NCI-H2107 treated with DMSO at 0.1 percent for 48 hours (cell line): Measurements from ENCODE around the gene MRPL51.
A peak's percentile ranks its signal among the peaks of the same experiment; 100 is the strongest.
"Not testable (repeated sequence)": the region's sequence is repeated elsewhere in the genome, so short reads cannot be mapped to it uniquely, and the experiment has no call there.

ENCODE experiments used
- DNase-seq: peaks from one replicate; lab custom pipeline; 2025; ENCODE audit not compliant: unreplicated experiment; lab: John Stamatoyannopoulos, UW

The MRPL51 gene

GRCh38 chr12:6489449-6489848, 3.6 kb downstream of the MRPL51 start:
- no peak for DNase-seq

- no peak for DNase-seq
These were observed 4.8 kb downstream of the MRPL51 start for GRCh38 chr12:6488240-6488639.

GRCh38 chr12:6478416-6478815, 14.6 kb downstream of the MRPL51 start:
- no peak for DNase-seq

GRCh38 chr12:6477601-6478377, 15.3 kb downstream of the MRPL51 start:
- not testable (repeated sequence) for DNase-seq

- no peak for DNase-seq
These were observed 16.6 kb downstream of the MRPL51 start for GRCh38 chr12:6476489-6476888.

GRCh38 chr12:6475233-6475975, 17.7 kb downstream of the MRPL51 start:
- not testable (repeated sequence) for DNase-seq

- no peak for DNase-seq
These were observed 20.6 kb downstream of the MRPL51 start for GRCh38 chr12:6472491-6472890.

- no peak for DNase-seq
These were observed 21.1 kb downstream of the MRPL51 start for GRCh38 chr12:6471989-6472360.

GRCh38 chr12:6470375-6471163, 22.5 kb downstream of the MRPL51 start, which contains the start of gene VAMP1:
Gene VAMP1, minus strand, starts transcription at chr12:6470677. Its CDS starts 146 bp downstream, at chr12:6470531.
- peak; percentile 99 for DNase-seq

GRCh38 chr12:6469609-6470374, 23.3 kb downstream of the MRPL51 start:
- DNase-seq: no peak

- DNase-seq: no peak
These were observed 24.0 kb downstream of the MRPL51 start for GRCh38 chr12:6469092-6469491.

GRCh38 chr12:6468283-6468575, 24.8 kb downstream of the MRPL51 start:
- DNase-seq: no peak

GRCh38 chr12:6467571-6468282, 25.3 kb downstream of the MRPL51 start:
- DNase-seq: not testable (repeated sequence)

GRCh38 chr12:6466751-6467150, 26.3 kb downstream of the MRPL51 start:
- not testable (repeated sequence) for DNase-seq

- DNase-seq: no peak
These were observed 26.9 kb downstream of the MRPL51 start for GRCh38 chr12:6466184-6466573.

GRCh38 chr12:6465467-6466183, 27.4 kb downstream of the MRPL51 start:
- DNase-seq: peak; percentile 77

- DNase-seq: no peak
These were observed 28.5 kb downstream of the MRPL51 start for GRCh38 chr12:6464531-6464930.

GRCh38 chr12:6463858-6464257, 29.2 kb downstream of the MRPL51 start:
- DNase-seq: no peak

- no peak for DNase-seq
These were observed 29.8 kb downstream of the MRPL51 start for GRCh38 chr12:6463216-6463615.
